Right atrium auricular region (tissue), 2 donors: Measurements from ENCODE around the gene SEC14L5. TPM values are rescaled to one million over a fixed set of nuclear protein-coding genes. Genes with fewer than 3 reads are reported as not detected.
"Not testable (repeated sequence)": the region's sequence is repeated elsewhere in the genome, so short reads cannot be mapped to it uniquely, and the experiment has no call there.

Experiments
- DNase-seq: peaks from one replicate; pipeline ENCODE4 v3.0.0-alpha.2; 2019; ENCODE audit warnings: low spot score
- H3K27ac ChIP-seq, 2 donors: fragments of 200-600 bp; sonication (generic); 1 replicate in 1 of 2; 2 replicates in 1 of 2; pipeline ENCODE4 v1.5.1; 2016 to 2019
- H3K27me3 ChIP-seq, 2 donors: fragments of 200-600 bp; sonication (generic); one replicate each; pipeline versions ENCODE4 v1.5.1 to v1.6.0; 2017 to 2019
- H3K36me3 ChIP-seq: fragments of 200-600 bp; sonication (generic); one replicate; pipeline ENCODE4 v1.5.1; 2016
- H3K4me1 ChIP-seq, 2 donors: fragments of 200-600 bp; sonication (generic); one replicate each; pipeline versions ENCODE4 v1.5.1 to v1.6.0; 2017 to 2019
- H3K4me3 ChIP-seq, 2 donors: fragments of 200-600 bp; sonication (generic); 1 replicate in 1 of 2; 2 replicates in 1 of 2; pipeline ENCODE4 v1.5.1; 2017 to 2019; ENCODE audit warnings: mild to moderate bottlenecking in 1 of 2, moderate library complexity in 1 of 2
- H3K9me3 ChIP-seq, 2 donors: fragments of 200-600 bp; sonication (generic); one replicate each; pipeline ENCODE4 v1.5.1; 2019
- CTCF ChIP-seq, 2 donors: fragments of 200-600 bp; sonication (generic); IDR thresholded peaks; one replicate each; pipeline ENCODE4 v1.5.1; 2019; ENCODE audit warnings: antibody characterized with exemption in 2 of 2
- total RNA-seq, 2 donors: library from RNA; depleted of rRNA; stranded (reverse); fragments of >200 nt; gene quantifications; one replicate each; pipeline ENCODE4 v1.1.0, GENCODE V29; 2016

The SEC14L5 gene
- total RNA-seq, 2 donors from 2014 or later = 0.28 to 2.0 TPM

DNA sequence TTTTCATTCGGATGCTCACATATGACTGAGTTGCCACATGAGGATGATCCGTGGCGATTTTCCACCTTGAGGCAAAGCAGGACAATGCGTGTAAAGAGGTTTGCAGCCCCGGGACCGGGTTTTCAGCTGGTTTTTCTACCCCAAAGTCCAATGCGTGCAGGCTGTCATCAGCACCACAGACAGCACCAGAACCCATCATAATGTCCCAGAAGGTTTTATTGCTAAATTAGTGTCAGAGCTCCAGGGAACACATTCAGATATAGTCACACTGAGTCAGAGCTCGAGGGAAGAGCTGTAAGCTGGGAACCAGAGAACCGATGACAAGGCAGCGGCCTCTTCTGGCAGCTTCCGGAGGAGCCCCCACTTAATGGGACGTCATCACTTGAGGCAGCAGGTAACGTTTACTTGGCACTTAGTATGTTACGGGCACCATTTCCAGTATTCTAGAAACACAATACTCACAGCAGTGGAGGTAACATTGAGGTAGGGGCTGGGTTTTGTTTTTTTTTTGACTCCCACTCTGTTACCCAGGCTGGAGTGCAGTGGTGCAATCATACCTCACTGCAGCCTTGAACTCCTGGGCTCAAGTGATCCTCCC lies 84.5 kb downstream of the SEC14L5 start:
- DNase-seq = no peak
- Histone ChIP-seq H3K27me3 (no peaks in the 10 kb centered on the region), H3K4me1 (no peaks in the 10 kb centered on the region), H3K9me3 (no peaks in the 10 kb centered on the region), H3K27ac (no peak overlapping the region), H3K4me3 (no peak overlapping the region), H3K36me3 (no peaks in the 10 kb centered on the region)
- no peak for TF ChIP-seq CTCF (IDR thresholded peaks at IDR 0.05)

- TF ChIP-seq CTCF (IDR thresholded peaks at IDR 0.05) = no peak
- no peaks in the 10 kb centered on the region for H3K4me1 ChIP-seq
- DNase-seq = no peak
- no peak overlapping the region for H3K27ac ChIP-seq
- H3K36me3 ChIP-seq = no peaks in the 10 kb centered on the region
- no peaks in the 10 kb centered on the region for H3K9me3 ChIP-seq
- H3K27me3 ChIP-seq = no peaks in the 10 kb centered on the region
- H3K4me3 ChIP-seq = no peak overlapping the region
These were observed 85.9 kb downstream of the SEC14L5 start for GRCh38 chr16:5044011-5044540.

DNA sequence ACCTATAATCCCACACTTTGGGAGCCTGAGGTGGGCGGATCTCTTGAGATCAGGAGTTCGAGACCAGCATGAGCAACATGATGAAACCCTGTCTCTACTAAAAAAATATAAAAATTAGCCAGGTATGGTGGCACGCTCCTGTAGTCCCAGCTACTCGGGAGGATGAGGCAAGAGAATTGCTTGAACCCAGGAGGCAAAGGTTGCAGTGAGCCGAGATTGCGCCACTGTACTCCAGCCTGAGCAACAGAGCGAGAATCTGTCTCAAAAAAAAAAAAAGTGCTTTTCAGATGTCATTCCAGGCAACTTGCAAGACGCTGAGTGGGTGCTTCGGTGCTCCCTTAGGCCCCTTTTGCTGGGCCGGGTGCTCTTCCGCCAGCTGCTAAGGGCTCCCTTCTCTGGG lies 86.5 kb downstream of the SEC14L5 start:
- not testable (repeated sequence) for H3K36me3 ChIP-seq, H3K27ac ChIP-seq, H3K4me1 ChIP-seq, H3K27me3 ChIP-seq, H3K9me3 ChIP-seq, H3K4me3 ChIP-seq, DNase-seq

- no peak for DNase-seq
- no peak for TF ChIP-seq CTCF (IDR thresholded peaks at IDR 0.05)
- H3K27ac ChIP-seq = no peak overlapping the region
These were observed 87.5 kb downstream of the SEC14L5 start for GRCh38 chr16:5045499-5046115.

GRCh38 chr16:5046914-5047313 lies 88.8 kb downstream of the SEC14L5 start:
- no peak overlapping the region for H3K4me3 ChIP-seq
- no peak for TF ChIP-seq CTCF (IDR thresholded peaks at IDR 0.05)
- no peaks in the 10 kb centered on the region for H3K27me3 ChIP-seq
- no peaks in the 10 kb centered on the region for H3K4me1 ChIP-seq
- H3K27ac ChIP-seq = no peak overlapping the region
- no peaks in the 10 kb centered on the region for H3K9me3 ChIP-seq
- no peaks in the 10 kb centered on the region for H3K36me3 ChIP-seq
- DNase-seq = no peak

More at GRCh38 chr16:5045499-5046115, 87.5 kb downstream of the SEC14L5 start:
- Histone ChIP-seq H3K36me3 (no peaks in the 10 kb centered on the region), H3K27me3 (no peaks in the 10 kb centered on the region), H3K4me3 (no peak overlapping the region), H3K4me1 (no peaks in the 10 kb centered on the region), H3K9me3 (no peaks in the 10 kb centered on the region)

DNA sequence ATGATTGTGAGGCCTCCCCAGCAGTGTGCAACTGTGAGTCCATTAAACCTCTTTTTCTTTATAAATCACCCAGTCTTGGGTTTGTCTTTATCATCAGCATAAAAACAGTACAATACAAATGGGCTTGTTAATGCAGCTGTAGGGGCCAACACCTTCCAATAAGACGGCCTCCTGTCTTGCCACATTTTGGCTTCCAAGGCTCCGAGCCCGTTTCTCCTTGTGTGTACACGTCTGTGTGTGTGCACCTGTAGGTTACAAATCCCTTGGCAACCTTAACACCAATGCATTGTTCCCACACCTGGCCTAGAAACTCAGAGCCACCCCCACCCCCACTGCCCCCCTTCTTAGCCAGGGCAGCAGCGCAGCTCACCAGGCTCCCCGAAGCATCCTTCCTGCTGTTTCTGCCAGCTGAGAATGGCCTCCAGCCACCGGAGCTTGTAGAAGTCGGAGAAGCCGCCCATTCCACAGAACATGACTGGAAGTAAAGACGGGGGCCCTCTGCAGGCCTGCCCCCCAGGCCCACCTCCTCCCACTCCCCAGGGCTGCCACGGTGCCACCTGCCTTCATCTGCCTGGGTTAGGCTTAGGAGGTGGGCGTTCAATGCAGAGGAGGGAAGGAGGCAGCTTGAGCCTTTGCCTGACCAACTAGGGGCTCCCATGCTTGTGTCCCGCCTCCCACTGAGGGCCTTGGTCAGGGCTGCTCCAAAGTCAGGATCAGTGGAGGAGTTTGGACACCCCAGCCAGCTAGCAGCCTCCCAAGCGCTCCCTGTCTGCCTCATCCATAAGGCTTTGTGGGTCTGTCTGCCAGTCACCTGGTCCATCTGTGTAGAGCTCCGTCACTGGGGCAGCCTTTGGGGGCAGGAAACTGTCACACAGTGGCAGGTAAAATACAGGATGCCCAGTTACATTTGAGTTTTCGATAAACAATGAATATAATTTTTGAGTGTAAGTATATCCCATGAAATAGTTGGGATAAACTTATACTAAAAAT lies 97.0 kb downstream of the SEC14L5 start:
- Histone ChIP-seq H3K27ac (no peak overlapping the region), H3K4me3 (no peak overlapping the region), H3K36me3 (no peaks in the 10 kb centered on the region), H3K27me3 (no peaks in the 10 kb centered on the region), H3K4me1 (no peaks in the 10 kb centered on the region), H3K9me3 (no peaks in the 10 kb centered on the region)
- DNase-seq = no peak
- no peak for TF ChIP-seq CTCF (IDR thresholded peaks at IDR 0.05)
